Measurements from ENCODE around the gene CEP350. TPM values are rescaled to one million over a fixed set of nuclear protein-coding genes. Genes with fewer than 3 reads are reported as not detected.

CEP350 gene
- total RNA-seq, 1 experiment from 2014 or later: 27.6 TPM

- ChIA-PET CTCF (no interaction called here), RAD21 (ENCODE audit: low non-redundant PET in 1 of 2, low total read pairs in 2 of 2, uncharacterized antibody in 2 of 2, unreplicated experiment in 2 of 2) (no interaction called here), POLR2A (no interaction called here)
- ATAC-seq (no peak), DNase-seq (ENCODE audit: low read depth, low spot score) (no peak)
- H3K27me3 ChIP-seq (ENCODE audit: insufficient read depth, low read length): no peaks in the 10 kb centered on the region
- H3K9me3 ChIP-seq (ENCODE audit: control insufficient read depth in 1 of 2, insufficient read depth in 1 of 2, low read depth in 1 of 2, low read length in 2 of 2): no peaks in the 10 kb centered on the region
- peaks cover 0 to 10% of the 10 kb centered on the region in 2 experiments; a peak in 3 of 4 replicates for H3K36me3 ChIP-seq (ENCODE audit: control insufficient read depth in 1 of 2, insufficient read depth in 2 of 2, low read length in 2 of 2)
- no peaks in the 10 kb centered on the region for H3K4me1 ChIP-seq (ENCODE audit: control insufficient read depth in 1 of 2, insufficient read depth in 2 of 2, low read length in 2 of 2)
- intact Hi-C loops (cut with micrococcal nuclease): no loop called here
- BruUV-seq (replicated peaks): no TSS peak
- H3K4me2 ChIP-seq (ENCODE audit: low read length): no peak overlapping the region
- no peaks in the 10 kb centered on the region for H3K9me2 ChIP-seq (ENCODE audit: insufficient read depth)
- no peak overlapping the region for H3K27ac ChIP-seq (ENCODE audit: low read depth, low read length)
- TF ChIP-seq SIN3A (IDR thresholded peaks at IDR 0.05; ENCODE audit: low read depth): no peak
- no peak for TF ChIP-seq POLR2AphosphoS5 (IDR thresholded peaks at IDR 0.05; ENCODE audit: low read depth, low read length)
- no peak for TF ChIP-seq EZH2 (IDR thresholded peaks at IDR 0.05)
- no peak for TF ChIP-seq POLR2A (IDR thresholded peaks at IDR 0.05; ENCODE audit: borderline replicate concordance, extremely low read depth, insufficient read depth, insufficient read length)
- no peak for TF ChIP-seq SRF (IDR thresholded peaks at IDR 0.05; ENCODE audit: low read depth)
- TF ChIP-seq CBX3 (IDR thresholded peaks at IDR 0.05; ENCODE audit: low read depth): no peak
- TF ChIP-seq, protein P1, sequence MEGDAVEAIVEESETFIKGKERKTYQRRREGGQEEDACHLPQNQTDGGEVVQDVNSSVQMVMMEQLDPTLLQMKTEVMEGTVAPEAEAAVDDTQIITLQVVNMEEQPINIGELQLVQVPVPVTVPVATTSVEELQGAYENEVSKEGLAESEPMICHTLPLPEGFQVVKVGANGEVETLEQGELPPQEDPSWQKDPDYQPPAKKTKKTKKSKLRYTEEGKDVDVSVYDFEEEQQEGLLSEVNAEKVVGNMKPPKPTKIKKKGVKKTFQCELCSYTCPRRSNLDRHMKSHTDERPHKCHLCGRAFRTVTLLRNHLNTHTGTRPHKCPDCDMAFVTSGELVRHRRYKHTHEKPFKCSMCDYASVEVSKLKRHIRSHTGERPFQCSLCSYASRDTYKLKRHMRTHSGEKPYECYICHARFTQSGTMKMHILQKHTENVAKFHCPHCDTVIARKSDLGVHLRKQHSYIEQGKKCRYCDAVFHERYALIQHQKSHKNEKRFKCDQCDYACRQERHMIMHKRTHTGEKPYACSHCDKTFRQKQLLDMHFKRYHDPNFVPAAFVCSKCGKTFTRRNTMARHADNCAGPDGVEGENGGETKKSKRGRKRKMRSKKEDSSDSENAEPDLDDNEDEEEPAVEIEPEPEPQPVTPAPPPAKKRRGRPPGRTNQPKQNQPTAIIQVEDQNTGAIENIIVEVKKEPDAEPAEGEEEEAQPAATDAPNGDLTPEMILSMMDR (IDR thresholded peaks at IDR 0.05 in 2 of 3, conservative IDR thresholded peaks at IDR 0.05 in 1 of 3; ENCODE audit: borderline replicate concordance in 1 of 3, insufficient read depth in 1 of 3, low read depth in 2 of 3, low read length in 2 of 3): no peak
- no peak for TF ChIP-seq ZFX (IDR thresholded peaks at IDR 0.05)
- TF ChIP-seq SP1 (IDR thresholded peaks at IDR 0.05; ENCODE audit: low read depth): no peak
- no peaks in the 10 kb centered on the region for H3K79me2 ChIP-seq (ENCODE audit: insufficient read depth, low read length)
- H3K9ac ChIP-seq (ENCODE audit: low read length): no peak overlapping the region
- H3K4me3 ChIP-seq (replicated peaks in 1 of 2; ENCODE audit: low read depth in 1 of 2, low read length in 2 of 2): no peak overlapping the region
- no peaks in the 10 kb centered on the region for H4K20me1 ChIP-seq (ENCODE audit: insufficient read depth)
- H2AFZ ChIP-seq (ENCODE audit: low read depth, low read length, poor library complexity, severe bottlenecking): no peak overlapping the region
These were observed 99.3 kb downstream of the CEP350 start for GRCh38 chr1:180053594-180054567.

Measured in HCT116 (cell line).